GM18520 (cell line): ENCODE results near the gene SDCBP2.

ENCODE experiments used
- ATAC-seq: cut with Tn5 transposase; IDR thresholded peaks from one replicate; pipeline ENCODE4 v1.9.1; 2021; ENCODE audit not compliant: unreplicated experiment

Gene SDCBP2

GRCh38 chr20:1328680-1329330 lies at the start of gene SDCBP2:
SDCBP2 (minus strand) TSS chr20:1329139; CDS start chr20:1320416, 8,723 bp downstream.
- ATAC-seq = no peak

GRCh38 chr20:1378735-1379125 lies 49.8 kb upstream of the SDCBP2 start:
- no peak for ATAC-seq

GRCh38 chr20:1377984-1378734 lies 49.2 kb upstream of the SDCBP2 start:
- no peak for ATAC-seq

GRCh38 chr20:1377341-1377871 lies 48.5 kb upstream of the SDCBP2 start:
- no peak for ATAC-seq

GRCh38 chr20:1376408-1377270 lies 47.7 kb upstream of the SDCBP2 start:
- no peak for ATAC-seq

GRCh38 chr20:1376007-1376406 lies 47.1 kb upstream of the SDCBP2 start:
- ATAC-seq = no peak

GRCh38 chr20:1375515-1375914 lies 46.6 kb upstream of the SDCBP2 start:
- no peak for ATAC-seq

GRCh38 chr20:1374246-1374645 lies 45.3 kb upstream of the SDCBP2 start:
- no peak for ATAC-seq

GRCh38 chr20:1373614-1374013 lies 44.7 kb upstream of the SDCBP2 start:
- no peak for ATAC-seq

- ATAC-seq = no peak
These were observed 44.1 kb upstream of the SDCBP2 start for GRCh38 chr20:1373036-1373435.

GRCh38 chr20:1371830-1372539 lies 43.0 kb upstream of the SDCBP2 start:
- ATAC-seq = no peak

- ATAC-seq = no peak
These were observed 42.4 kb upstream of the SDCBP2 start for GRCh38 chr20:1371202-1371782.

GRCh38 chr20:1370548-1371110 lies 41.7 kb upstream of the SDCBP2 start:
- ATAC-seq = no peak

GRCh38 chr20:1369970-1370369 lies 41.0 kb upstream of the SDCBP2 start:
- no peak for ATAC-seq

- no peak for ATAC-seq
These were observed 39.7 kb upstream of the SDCBP2 start for GRCh38 chr20:1368448-1369199.

GRCh38 chr20:1367479-1367878 lies 38.5 kb upstream of the SDCBP2 start:
- ATAC-seq = no peak

- no peak for ATAC-seq
These were observed 35.2 kb upstream of the SDCBP2 start for GRCh38 chr20:1364106-1364505.

GRCh38 chr20:1363522-1363921 lies 34.6 kb upstream of the SDCBP2 start:
- no peak for ATAC-seq

GRCh38 chr20:1362484-1362883 lies 33.5 kb upstream of the SDCBP2 start:
- no peak for ATAC-seq
